Vagina (tissue), 2 donors: ENCODE results near the gene CAPN13. TPM values are rescaled to one million over a fixed set of nuclear protein-coding genes. Genes with fewer than 3 reads are reported as not detected.

Experiments used
- DNase-seq, 2 donors: peaks; one replicate each; pipeline ENCODE4 v3.0.0-alpha.2; 2017; ENCODE audit errors: extremely low spot score in 2 of 2
- H3K27ac ChIP-seq: fragments of 200-600 bp; sonication (generic); one replicate; pipeline ENCODE4 v1.5.1; 2019
- H3K27me3 ChIP-seq: fragments of 200-600 bp; sonication (generic); one replicate; pipeline ENCODE4 v1.5.1; 2019
- H3K36me3 ChIP-seq, 2 donors: fragments of 200-600 bp; sonication (generic); one replicate each; pipeline ENCODE4 v1.5.1; 2017 to 2019
- H3K4me1 ChIP-seq: fragments of 200-600 bp; sonication (generic); one replicate; pipeline ENCODE4 v1.5.1; 2019
- H3K4me3 ChIP-seq, 2 donors: fragments of 200-600 bp; sonication (generic); 1 replicate in 1 of 2; 2 replicates in 1 of 2; pipeline ENCODE4 v1.5.1; 2016 to 2019
- H3K9me3 ChIP-seq: fragments of 200-600 bp; sonication (generic); one replicate; pipeline ENCODE4 v1.5.1; 2019
- POLR2A ChIP-seq, 2 donors: fragments of 450-650 bp; IDR thresholded peaks; one replicate each; pipeline ENCODE4 v1.6.1; 2017; ENCODE audit warnings: antibody characterized with exemption in 2 of 2, mild to moderate bottlenecking in 2 of 2, moderate library complexity in 2 of 2
- POLR2AphosphoS5 ChIP-seq, 2 donors: sonication (generic); formaldehyde crosslinking; IDR thresholded peaks; one replicate each; pipeline ENCODE4 v1.9.0; 2017; ENCODE audit warnings: antibody characterized with exemption in 2 of 2, mild to moderate bottlenecking in 2 of 2, low read depth in 1 of 2; ENCODE audit not compliant: insufficient read depth in 1 of 2
- intact Hi-C: fragments of 100-400 bp; cut with DNase I; formaldehyde crosslinking; loops from one replicate; pipeline ENCODE4 v1.15.1; 2023
- total RNA-seq: library from RNA; depleted of rRNA; stranded (reverse); fragments of >200 nt; gene quantifications from one replicate; pipeline ENCODE4 v1.2.3, GENCODE V29; 2016
- TF ChIP-seq, protein P1 (sequence below), 3 experiments: fragments of 450-650 bp in 2 of 3; fragments of 200-600 bp in 1 of 3; sonication (generic) in 1 of 3; IDR thresholded peaks; one replicate each; pipeline ENCODE4 v1.5.1; 2017 to 2019; ENCODE audit warnings: antibody characterized with exemption in 3 of 3, mild to moderate bottlenecking in 2 of 3, moderate library complexity in 2 of 3

CAPN13 gene
- total RNA-seq, 1 donor from 2014 or later: not detected

DNA sequence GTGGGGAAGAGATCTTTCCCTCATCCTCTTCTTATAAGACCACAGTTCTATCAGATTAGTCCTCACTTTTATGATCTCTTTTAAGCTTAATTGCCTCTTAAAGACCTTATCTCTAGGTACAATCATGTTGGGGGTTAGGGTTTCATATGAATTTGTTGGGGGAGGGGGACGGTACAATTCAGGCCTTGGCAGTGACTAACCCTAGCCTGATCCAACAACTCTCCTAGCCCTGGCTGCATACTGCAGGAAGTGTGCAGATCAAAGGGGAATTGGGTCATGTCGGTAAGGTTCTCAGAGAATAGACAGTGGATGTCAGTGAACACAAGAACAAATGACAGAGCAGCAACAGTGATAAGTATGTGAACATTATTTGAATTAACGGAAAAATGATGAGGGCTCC, 16.4 kb downstream of the CAPN13 start:
- no peaks in the 10 kb centered on the region for H3K9me3 ChIP-seq
- DNase-seq: peak; percentile 16 to 34
- H3K36me3 ChIP-seq: no peaks in the 10 kb centered on the region
- intact Hi-C loops: no loop called here
- TF ChIP-seq, protein P1, sequence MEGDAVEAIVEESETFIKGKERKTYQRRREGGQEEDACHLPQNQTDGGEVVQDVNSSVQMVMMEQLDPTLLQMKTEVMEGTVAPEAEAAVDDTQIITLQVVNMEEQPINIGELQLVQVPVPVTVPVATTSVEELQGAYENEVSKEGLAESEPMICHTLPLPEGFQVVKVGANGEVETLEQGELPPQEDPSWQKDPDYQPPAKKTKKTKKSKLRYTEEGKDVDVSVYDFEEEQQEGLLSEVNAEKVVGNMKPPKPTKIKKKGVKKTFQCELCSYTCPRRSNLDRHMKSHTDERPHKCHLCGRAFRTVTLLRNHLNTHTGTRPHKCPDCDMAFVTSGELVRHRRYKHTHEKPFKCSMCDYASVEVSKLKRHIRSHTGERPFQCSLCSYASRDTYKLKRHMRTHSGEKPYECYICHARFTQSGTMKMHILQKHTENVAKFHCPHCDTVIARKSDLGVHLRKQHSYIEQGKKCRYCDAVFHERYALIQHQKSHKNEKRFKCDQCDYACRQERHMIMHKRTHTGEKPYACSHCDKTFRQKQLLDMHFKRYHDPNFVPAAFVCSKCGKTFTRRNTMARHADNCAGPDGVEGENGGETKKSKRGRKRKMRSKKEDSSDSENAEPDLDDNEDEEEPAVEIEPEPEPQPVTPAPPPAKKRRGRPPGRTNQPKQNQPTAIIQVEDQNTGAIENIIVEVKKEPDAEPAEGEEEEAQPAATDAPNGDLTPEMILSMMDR (IDR thresholded peaks at IDR 0.05): no peak
- H3K4me3 ChIP-seq: no peak overlapping the region
- no peaks in the 10 kb centered on the region for H3K27me3 ChIP-seq
- no peaks in the 10 kb centered on the region for H3K4me1 ChIP-seq
- H3K27ac ChIP-seq: no peak overlapping the region

DNA sequence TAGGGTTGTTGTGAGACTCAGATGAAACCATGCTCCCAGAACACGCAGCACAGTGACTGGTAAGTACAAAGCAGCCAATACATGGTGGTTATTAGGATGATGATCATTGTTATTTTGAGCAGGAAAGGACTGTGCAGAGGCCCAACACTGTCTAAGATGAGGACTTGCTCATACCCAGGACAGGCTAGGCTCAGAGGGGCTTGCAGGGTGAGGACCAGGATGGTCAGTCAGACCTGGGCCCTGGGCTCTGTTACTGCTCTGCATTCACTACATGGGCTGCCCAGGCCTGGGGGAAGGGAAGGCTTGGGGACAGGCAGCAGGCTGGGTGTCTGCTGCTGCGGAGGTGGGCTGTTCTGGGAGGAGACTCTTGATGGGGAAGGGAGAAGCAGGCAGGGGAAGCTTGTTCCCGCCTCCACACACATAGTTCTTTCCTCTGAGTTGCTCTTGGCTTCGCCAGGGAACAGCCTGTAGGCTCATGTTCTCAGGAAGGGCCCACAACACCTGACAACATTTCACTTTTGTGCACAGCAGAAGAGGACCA, 17.5 kb downstream of the CAPN13 start:
- Histone ChIP-seq H3K27me3 (no peaks in the 10 kb centered on the region), H3K4me3 (no peak overlapping the region), H3K27ac (no peak overlapping the region), H3K36me3 (no peaks in the 10 kb centered on the region), H3K4me1 (no peaks in the 10 kb centered on the region), H3K9me3 (no peaks in the 10 kb centered on the region)
- intact Hi-C loops: no loop called here
- DNase-seq: peak; percentile 67 to 74
- TF ChIP-seq POLR2A (IDR thresholded peaks at IDR 0.05) (no peak), POLR2AphosphoS5 (IDR thresholded peaks at IDR 0.05; ENCODE audit: insufficient read depth in 1 of 2, low read depth in 1 of 2) (no peak)
- TF ChIP-seq, protein P1 (IDR thresholded peaks at IDR 0.05): no peak

DNA sequence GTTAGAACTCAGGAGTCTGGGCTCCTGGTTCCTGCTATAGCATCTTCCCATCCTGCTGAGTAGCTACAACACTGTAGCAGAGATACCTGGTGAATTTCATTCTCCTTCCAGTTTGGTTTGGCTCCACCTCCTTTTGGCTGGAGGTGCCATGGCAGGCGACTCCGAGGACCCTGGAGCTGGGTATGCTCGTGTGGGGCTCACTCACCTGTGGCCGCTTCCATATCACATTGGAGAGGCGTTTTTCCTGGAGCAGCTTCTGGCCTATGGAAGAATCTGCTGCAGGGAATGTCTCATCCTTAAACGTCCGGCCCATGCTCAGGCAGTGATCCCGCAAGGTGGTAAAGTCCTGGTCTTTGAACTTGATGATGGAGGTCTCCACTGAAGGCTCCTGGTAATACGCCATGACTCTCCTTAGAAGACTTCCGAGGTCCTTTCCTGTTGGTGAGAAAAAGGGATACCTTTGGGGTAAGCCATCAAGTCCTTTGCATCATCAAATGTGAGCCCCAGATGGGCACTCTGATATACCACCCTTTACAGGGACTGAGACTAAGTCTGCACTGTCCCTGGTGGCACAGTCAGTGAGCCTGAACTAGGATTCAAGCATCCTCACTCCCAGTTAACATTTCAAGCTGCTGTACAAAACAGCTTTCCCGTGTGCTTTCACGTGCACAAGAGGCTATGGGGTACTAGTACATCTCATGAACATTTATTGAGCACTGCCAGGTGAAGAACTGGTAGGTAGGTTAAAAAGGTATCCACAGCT, 20.1 kb downstream of the CAPN13 start:
- intact Hi-C loops: no loop called here
- no peak overlapping the region for H3K4me3 ChIP-seq
- DNase-seq: peak; percentile 55 to 75
- no peaks in the 10 kb centered on the region for H3K36me3 ChIP-seq
- H3K27me3 ChIP-seq: no peaks in the 10 kb centered on the region
- TF ChIP-seq POLR2A (IDR thresholded peaks at IDR 0.05): no peak
- TF ChIP-seq POLR2AphosphoS5 (IDR thresholded peaks at IDR 0.05; ENCODE audit: insufficient read depth in 1 of 2, low read depth in 1 of 2): no peak
- H3K27ac ChIP-seq: no peak overlapping the region
- H3K4me1 ChIP-seq: no peaks in the 10 kb centered on the region
- no peaks in the 10 kb centered on the region for H3K9me3 ChIP-seq

DNA sequence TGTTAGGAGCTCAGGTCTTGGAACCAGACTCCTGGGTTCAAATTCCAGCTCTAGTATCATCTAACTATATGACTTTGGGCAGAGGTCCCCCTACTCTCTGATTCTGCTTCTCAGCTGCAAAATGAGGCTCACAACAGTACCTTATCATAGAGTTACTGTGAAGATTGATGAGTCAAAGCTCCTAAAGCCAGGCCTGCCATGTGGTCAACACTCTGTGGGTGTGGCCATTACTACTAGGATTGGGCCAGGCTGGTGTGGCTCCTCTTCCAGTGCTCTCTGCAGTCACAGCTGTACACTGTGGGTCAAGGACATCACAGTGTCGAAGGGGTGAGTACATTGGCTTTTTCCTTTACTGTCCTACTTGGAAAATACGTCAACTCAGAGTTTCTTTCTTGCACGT, 22.6 kb downstream of the CAPN13 start:
- intact Hi-C loops: no loop called here
- Histone ChIP-seq H3K27ac (no peak overlapping the region), H3K9me3 (no peaks in the 10 kb centered on the region), H3K4me3 (no peak overlapping the region), H3K4me1 (no peaks in the 10 kb centered on the region), H3K27me3 (no peaks in the 10 kb centered on the region), H3K36me3 (no peaks in the 10 kb centered on the region)
- DNase-seq: peak; percentile 16 to 56
- TF ChIP-seq, protein P1 (IDR thresholded peaks at IDR 0.05): no peak
- TF ChIP-seq POLR2AphosphoS5 (IDR thresholded peaks at IDR 0.05; ENCODE audit: insufficient read depth in 1 of 2, low read depth in 1 of 2) (no peak), POLR2A (IDR thresholded peaks at IDR 0.05) (no peak)

DNA sequence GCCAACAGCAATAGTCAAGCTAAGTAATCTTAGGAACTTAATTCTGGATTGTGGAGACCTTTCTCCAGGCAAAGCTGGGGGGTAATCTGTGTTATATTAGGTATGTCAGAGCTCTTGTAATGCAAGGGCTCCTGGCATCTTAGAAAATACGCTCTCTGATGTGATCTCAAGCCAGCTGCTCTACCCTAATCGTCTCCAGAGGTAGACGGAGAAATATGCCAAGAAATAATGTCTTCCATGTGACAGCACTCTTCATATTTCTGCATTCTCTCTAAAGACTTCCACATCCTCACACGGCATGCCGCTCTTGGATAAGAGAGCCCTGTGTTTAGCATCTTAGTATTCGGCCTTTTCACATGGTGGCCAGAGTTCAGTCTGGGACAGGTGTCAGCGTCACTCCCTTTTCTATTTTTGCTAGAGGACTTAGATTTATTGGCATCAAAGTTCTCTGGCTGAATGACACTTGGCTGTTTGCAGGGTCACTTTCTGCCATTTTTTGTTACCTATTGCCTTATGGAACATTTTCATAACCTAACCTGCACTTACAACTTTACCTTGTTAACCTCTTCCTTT, 25.2 kb downstream of the CAPN13 start:
- intact Hi-C loops: no loop called here
- no peak overlapping the region for H3K27ac ChIP-seq
- no peaks in the 10 kb centered on the region for H3K4me1 ChIP-seq
- no peaks in the 10 kb centered on the region for H3K27me3 ChIP-seq
- H3K4me3 ChIP-seq: no peak overlapping the region
- TF ChIP-seq, protein P1 (IDR thresholded peaks at IDR 0.05): no peak
- no peak for TF ChIP-seq POLR2AphosphoS5 (IDR thresholded peaks at IDR 0.05; ENCODE audit: insufficient read depth in 1 of 2, low read depth in 1 of 2)
- no peak for TF ChIP-seq POLR2A (IDR thresholded peaks at IDR 0.05)
- DNase-seq: peak; percentile 9 to 29
- H3K9me3 ChIP-seq: no peaks in the 10 kb centered on the region
- H3K36me3 ChIP-seq: no peaks in the 10 kb centered on the region
